H1 (cell line): Measurements from ENCODE around the gene CALD1.

Experiments used
- CEBPB ChIP-seq: IDR thresholded peaks from 2 replicates; pipeline ENCODE4 v1.6.1; 2012; ENCODE audit warnings: low read depth, low read length
- CTCF ChIP-seq, 3 experiments: IDR thresholded peaks; 1 replicate in 2 of 3; 2 replicates in 1 of 3; pipeline versions ENCODE4 v1.5.1 to v1.6.1; 2011; ENCODE audit warnings: low read length in 3 of 3, mild to moderate bottlenecking in 3 of 3, inconsistent platforms in 2 of 3, low read depth in 1 of 3, moderate library complexity in 1 of 3; ENCODE audit not compliant: insufficient read depth in 1 of 3; ENCODE audit errors: control extremely low read depth in 1 of 3
- EZH2 ChIP-seq: fragments of 200-600 bp; sonication (generic); IDR thresholded peaks from 2 replicates; pipeline ENCODE4 v1.7.1; 2012; ENCODE audit warnings: low read depth, mild to moderate bottlenecking, moderate library complexity, low read length, inconsistent platforms; ENCODE audit not compliant: severe bottlenecking
- JUN ChIP-seq: IDR thresholded peaks from 2 replicates; pipeline ENCODE4 v1.6.1; 2011; ENCODE audit warnings: low read depth, mild to moderate bottlenecking, improper control_type of control experiment, low read length
- RXRA ChIP-seq: IDR thresholded peaks from 2 replicates; pipeline ENCODE4 v1.6.1; 2011; ENCODE audit warnings: low read depth, mild to moderate bottlenecking, low read length, moderate library complexity; ENCODE audit not compliant: insufficient read depth
- SUZ12 ChIP-seq: fragments of 200-600 bp; sonication (generic); IDR thresholded peaks from 2 replicates; pipeline ENCODE4 v1.6.1; 2012; ENCODE audit warnings: mild to moderate bottlenecking, inconsistent platforms, low read length, moderate library complexity, mixed read lengths
- TF ChIP-seq, protein P1 (sequence below): IDR thresholded peaks from 2 replicates; pipeline ENCODE4 v1.6.1; 2012; ENCODE audit warnings: inconsistent platforms

GRCh38 chr7:134777908-134778580 lies 1.4 kb upstream of the CALD1 start:
- TF ChIP-seq CTCF (IDR thresholded peaks at IDR 0.05; ENCODE audit: control extremely low read depth in 1 of 3, insufficient read depth in 1 of 3, low read depth in 1 of 3, low read length in 3 of 3) (no peak), CEBPB (no peak), JUN (no peak), SUZ12 (no peak), EZH2 (no peak), RXRA (no peak)
- TF ChIP-seq, protein P1, sequence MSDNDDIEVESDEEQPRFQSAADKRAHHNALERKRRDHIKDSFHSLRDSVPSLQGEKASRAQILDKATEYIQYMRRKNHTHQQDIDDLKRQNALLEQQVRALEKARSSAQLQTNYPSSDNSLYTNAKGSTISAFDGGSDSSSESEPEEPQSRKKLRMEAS = no peak
